Large intestine (tissue), 12 donors: ENCODE data around the gene ZNF180. TPM values are rescaled to one million over a fixed set of nuclear protein-coding genes. Genes with fewer than 3 reads are reported as not detected.
"Not testable (repeated sequence)": the region's sequence is repeated elsewhere in the genome, so short reads cannot be mapped to it uniquely, and the experiment has no call there.

Source experiments
- DNase-seq, 2 donors: peaks; one replicate each; pipeline versions ENCODE4 v3.0.0 to v3.0.0-alpha.2; 2013
- H3K27ac ChIP-seq: one replicate; pipeline ENCODE4 v1.5.1; 2013; ENCODE audit warnings: low read length
- H3K27me3 ChIP-seq: 2 replicates; pipeline ENCODE4 v1.6.1; 2013; ENCODE audit warnings: low read length; ENCODE audit not compliant: control insufficient read depth, insufficient read depth
- H3K36me3 ChIP-seq: 2 replicates; pipeline ENCODE4 v1.6.1; 2013; ENCODE audit warnings: low read length; ENCODE audit not compliant: control insufficient read depth, insufficient read depth
- H3K4me1 ChIP-seq: one replicate; pipeline ENCODE4 v1.6.1; 2013; ENCODE audit warnings: low read length; ENCODE audit not compliant: control insufficient read depth, insufficient read depth
- H3K4me3 ChIP-seq: one replicate; pipeline ENCODE4 v1.5.1; 2013; ENCODE audit warnings: low read length
- H3K9me3 ChIP-seq: one replicate; pipeline ENCODE4 v1.6.1; 2013; ENCODE audit warnings: mild to moderate bottlenecking, low read depth, low read length, moderate library complexity; ENCODE audit not compliant: control insufficient read depth
- WGBS: methylation state at CpG from one replicate; pipeline ENCODE4 v1.1.5; 2013; ENCODE audit warnings: low lambda C conversion rate; ENCODE audit not compliant: insufficient coverage; 5-methylcytosine and 5-hydroxymethylcytosine counted together
- long read RNA-seq, 11 donors: transcript quantifications; one replicate each; lab custom pipeline, GENCODE V29; 2026
- polyA plus RNA-seq: library from polyadenylated mRNA; unstranded; fragments of 120-200 nt; gene quantifications from one replicate; pipeline ENCODE4 v1.2.1, GENCODE V29; 2013

ZNF180 gene
- polyA plus RNA-seq, result 10.2 TPM
- long read RNA-seq, donor 1, result 0 reads
- long read RNA-seq, donor 2, partial matches to known transcripts, result 0 of 1 reads
- long read RNA-seq, donor 2, other reads (novel, unspliced or antisense), result 0 of 1 reads
- long read RNA-seq, donor 3, partial matches to known transcripts, result 0 of 3 reads
- long read RNA-seq, donor 3, other reads (novel, unspliced or antisense), result 0 of 3 reads
- long read RNA-seq, donor 4, result 0 reads
- long read RNA-seq, donor 5, result 0 reads
- long read RNA-seq, donor 6, partial matches to known transcripts, result 0 of 2 reads
- long read RNA-seq, donor 6, other reads (novel, unspliced or antisense), result 0 of 2 reads
- long read RNA-seq, donor 7, partial matches to known transcripts, result 0 of 2 reads
- long read RNA-seq, donor 7, other reads (novel, unspliced or antisense), result 0 of 2 reads
- long read RNA-seq, donor 8, partial matches to known transcripts, result 0 of 3 reads
- long read RNA-seq, donor 8, other reads (novel, unspliced or antisense), result 0 of 3 reads
- long read RNA-seq, donor 9, partial matches to known transcripts, result 0 of 2 reads
- long read RNA-seq, donor 9, other reads (novel, unspliced or antisense), result 0 of 2 reads
- long read RNA-seq, donor 10, full-length matches to known transcripts, result 4 of 4 reads
- long read RNA-seq, donor 10, partial matches to known transcripts, result 0 of 4 reads
- long read RNA-seq, donor 10, other reads (novel, unspliced or antisense), result 0 of 4 reads
- long read RNA-seq, donor 11, partial matches to known transcripts, result 0 of 1 reads
- long read RNA-seq, donor 11, other reads (novel, unspliced or antisense), result 0 of 1 reads

- H3K4me3 ChIP-seq, result peak within 1 kb of the TSS; percentile 78
- H3K36me3 ChIP-seq, result peaks cover 25% of the 10 kb centered on the region
- peak within 1 kb of the TSS; percentile 80 for H3K27ac ChIP-seq
- peak; percentile 97 to 98 for DNase-seq
- WGBS, result no CpG with 5 or more reads among the region's 78 CpGs
- H3K9me3 ChIP-seq, result peaks cover 38% of the 10 kb centered on the region
- peaks cover 6% of the 10 kb centered on the region for H3K4me1 ChIP-seq
- H3K27me3 ChIP-seq, result peaks cover 4% of the 10 kb centered on the region
These were observed at the start of gene ZNF180 for GRCh38 chr19:44499962-44500949. Gene ZNF180, minus strand, starts transcription at chr19:44500522. Its CDS starts 3,188 bp downstream, at chr19:44497334.

GRCh38 chr19:44549507-44549906 lies 49.2 kb upstream of the ZNF180 start:
- Histone ChIP-seq H3K9me3 (no peaks in the 10 kb centered on the region), H3K27me3 (no peaks in the 10 kb centered on the region), H3K36me3 (no peaks in the 10 kb centered on the region), H3K4me1 (no peaks in the 10 kb centered on the region), H3K27ac (no peak overlapping the region), H3K4me3 (no peak overlapping the region)
- no peak for DNase-seq
- WGBS, result no CpG with 5 or more reads among the region's 3 CpGs

GRCh38 chr19:44548736-44549135 lies 48.4 kb upstream of the ZNF180 start:
- 100% methylated on average over 1 of the region's 4 CpGs for WGBS
- no peaks in the 10 kb centered on the region for H3K36me3 ChIP-seq
- H3K4me1 ChIP-seq, result no peaks in the 10 kb centered on the region
- no peak for DNase-seq
- no peaks in the 10 kb centered on the region for H3K9me3 ChIP-seq
- no peaks in the 10 kb centered on the region for H3K27me3 ChIP-seq
- H3K27ac ChIP-seq, result no peak overlapping the region
- H3K4me3 ChIP-seq, result no peak overlapping the region

- no peak overlapping the region for H3K4me3 ChIP-seq
- 77% methylated on average over 2 of the region's 2 CpGs for WGBS
- DNase-seq, result no peak
- H3K27me3 ChIP-seq, result no peaks in the 10 kb centered on the region
- no peaks in the 10 kb centered on the region for H3K4me1 ChIP-seq
- H3K27ac ChIP-seq, result no peak overlapping the region
- no peaks in the 10 kb centered on the region for H3K36me3 ChIP-seq
- no peaks in the 10 kb centered on the region for H3K9me3 ChIP-seq
These were observed 43.7 kb upstream of the ZNF180 start for GRCh38 chr19:44544031-44544430.

GRCh38 chr19:44542671-44543070 lies 42.3 kb upstream of the ZNF180 start:
- DNase-seq, result no peak
- WGBS, result no CpG with 5 or more reads among the region's 1 CpG

GRCh38 chr19:44540736-44541135 lies 40.4 kb upstream of the ZNF180 start:
- Histone ChIP-seq H3K4me1 (no peaks in the 10 kb centered on the region), H3K9me3 (no peaks in the 10 kb centered on the region), H3K27ac (no peak overlapping the region), H3K36me3 (no peaks in the 10 kb centered on the region), H3K4me3 (no peak overlapping the region), H3K27me3 (no peaks in the 10 kb centered on the region)
- DNase-seq, result no peak
- WGBS, result no CpG with 5 or more reads among the region's 8 CpGs

More at GRCh38 chr19:44542671-44543070, 42.3 kb upstream of the ZNF180 start:
- Histone ChIP-seq H3K4me3 (no peak overlapping the region), H3K9me3 (no peaks in the 10 kb centered on the region), H3K36me3 (no peaks in the 10 kb centered on the region), H3K27ac (no peak overlapping the region), H3K27me3 (no peaks in the 10 kb centered on the region), H3K4me1 (no peaks in the 10 kb centered on the region)

GRCh38 chr19:44539991-44540390 lies 39.7 kb upstream of the ZNF180 start:
- no peaks in the 10 kb centered on the region for H3K9me3 ChIP-seq
- no peaks in the 10 kb centered on the region for H3K27me3 ChIP-seq
- no peaks in the 10 kb centered on the region for H3K36me3 ChIP-seq
- H3K27ac ChIP-seq, result no peak overlapping the region
- no CpG with 5 or more reads among the region's 6 CpGs for WGBS
- DNase-seq, result no peak
- H3K4me3 ChIP-seq, result no peak overlapping the region
- H3K4me1 ChIP-seq, result no peaks in the 10 kb centered on the region

GRCh38 chr19:44539236-44539826 lies 39.0 kb upstream of the ZNF180 start:
- no peak for DNase-seq
- Histone ChIP-seq H3K4me1 (no peaks in the 10 kb centered on the region), H3K9me3 (no peaks in the 10 kb centered on the region), H3K36me3 (no peaks in the 10 kb centered on the region), H3K27ac (no peak overlapping the region), H3K27me3 (no peaks in the 10 kb centered on the region), H3K4me3 (no peak overlapping the region)
- WGBS, result no CpG with 5 or more reads among the region's 11 CpGs

- not testable (repeated sequence) for H3K9me3 ChIP-seq, DNase-seq, H3K4me3 ChIP-seq, H3K27ac ChIP-seq, H3K4me1 ChIP-seq, H3K27me3 ChIP-seq, H3K36me3 ChIP-seq
- WGBS, result no CpG with 5 or more reads among the region's 3 CpGs
These were observed 35.0 kb upstream of the ZNF180 start for GRCh38 chr19:44535361-44535760.
